ENCODE data around the gene GRK5.
"Not testable (repeated sequence)": the region's sequence is repeated elsewhere in the genome, so short reads cannot be mapped to it uniquely, and the experiment has no call there.

GRK5 gene

GRCh38 chr10:119219871-119220270 lies 12.5 kb downstream of the GRK5 start:
- no peaks in the 10 kb centered on the region for H3K4me1 ChIP-seq
- in situ Hi-C loops (cut with MboI; ENCODE audit: low sequenced_read_pairs), result no loop called here
- no peaks in the 10 kb centered on the region for H3K36me3 ChIP-seq (replicated peaks)
- DNase-seq (ENCODE audit: low spot score in 2 of 2), result no peak
- no peak overlapping the region for H3K4me3 ChIP-seq
- H3K9me3 ChIP-seq, result no peaks in the 10 kb centered on the region
- H3K27me3 ChIP-seq (ENCODE audit: low read depth), result no peaks in the 10 kb centered on the region

- H3K9me3 ChIP-seq, result no peaks in the 10 kb centered on the region
- no peak for DNase-seq (ENCODE audit: low spot score in 2 of 2)
- H3K27me3 ChIP-seq (ENCODE audit: low read depth), result no peaks in the 10 kb centered on the region
- no peaks in the 10 kb centered on the region for H3K4me1 ChIP-seq
- in situ Hi-C loops (cut with MboI; ENCODE audit: low sequenced_read_pairs), result no loop called here
- no peaks in the 10 kb centered on the region for H3K36me3 ChIP-seq (replicated peaks)
- no peak overlapping the region for H3K4me3 ChIP-seq
These were observed 13.8 kb downstream of the GRK5 start for GRCh38 chr10:119221201-119221600.

DNA sequence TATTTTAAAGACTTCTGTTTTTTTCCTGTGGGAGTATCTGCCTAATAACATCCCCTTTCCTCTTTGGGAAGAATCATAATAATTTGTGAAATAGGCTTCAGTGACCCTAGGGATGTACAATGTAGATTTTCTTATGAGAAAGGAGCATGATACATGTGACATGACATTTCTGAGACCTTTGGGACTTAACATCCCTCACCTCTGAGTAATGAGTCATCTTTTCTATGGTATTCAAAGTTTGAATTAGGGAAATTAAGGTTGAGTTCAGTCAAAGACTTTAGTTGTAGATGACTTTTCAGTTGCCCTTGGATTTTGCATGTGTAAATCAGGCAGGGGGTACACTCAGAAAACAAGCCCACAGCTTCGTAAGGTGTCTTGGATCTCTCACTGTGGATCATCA lies 14.3 kb downstream of the GRK5 start:
- DNase-seq (ENCODE audit: low spot score in 2 of 2), result no peak
- no peaks in the 10 kb centered on the region for H3K36me3 ChIP-seq (replicated peaks)
- H3K4me1 ChIP-seq, result no peaks in the 10 kb centered on the region
- in situ Hi-C loops (cut with MboI; ENCODE audit: low sequenced_read_pairs), result no loop called here
- no peaks in the 10 kb centered on the region for H3K9me3 ChIP-seq
- no peaks in the 10 kb centered on the region for H3K27me3 ChIP-seq (ENCODE audit: low read depth)
- no peak overlapping the region for H3K4me3 ChIP-seq

GRCh38 chr10:119222537-119222936 lies 15.2 kb downstream of the GRK5 start:
- no peaks in the 10 kb centered on the region for H3K27me3 ChIP-seq (ENCODE audit: low read depth)
- in situ Hi-C loops (cut with MboI; ENCODE audit: low sequenced_read_pairs), result no loop called here
- DNase-seq (ENCODE audit: low spot score in 2 of 2), result no peak
- H3K4me1 ChIP-seq, result no peaks in the 10 kb centered on the region
- H3K9me3 ChIP-seq, result no peaks in the 10 kb centered on the region
- no peak overlapping the region for H3K4me3 ChIP-seq
- H3K36me3 ChIP-seq (replicated peaks), result no peaks in the 10 kb centered on the region

DNA sequence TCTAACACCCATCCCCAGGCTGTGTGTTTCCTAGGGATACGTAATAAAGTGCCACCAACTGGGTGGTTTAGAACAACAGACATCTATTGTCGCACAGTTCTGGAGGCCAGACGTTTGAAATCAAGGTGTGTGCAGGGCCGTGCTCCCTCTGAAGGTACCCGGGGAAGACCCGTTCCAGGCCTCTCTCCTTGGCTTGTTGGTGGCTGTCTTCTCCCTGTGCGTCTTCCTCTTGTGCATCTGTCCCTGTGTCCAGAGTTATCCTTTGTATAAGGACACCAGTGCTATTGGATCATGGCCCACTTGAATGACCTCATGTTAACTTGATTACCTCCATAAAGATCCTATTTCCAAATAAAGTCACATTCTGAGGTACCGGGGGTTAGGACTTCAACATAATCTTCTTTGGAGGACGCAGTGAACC lies 15.6 kb downstream of the GRK5 start:
- in situ Hi-C loops (cut with MboI; ENCODE audit: low sequenced_read_pairs), result no loop called here
- no peak for DNase-seq (ENCODE audit: low spot score in 2 of 2)
- no peaks in the 10 kb centered on the region for H3K27me3 ChIP-seq (ENCODE audit: low read depth)

DNA sequence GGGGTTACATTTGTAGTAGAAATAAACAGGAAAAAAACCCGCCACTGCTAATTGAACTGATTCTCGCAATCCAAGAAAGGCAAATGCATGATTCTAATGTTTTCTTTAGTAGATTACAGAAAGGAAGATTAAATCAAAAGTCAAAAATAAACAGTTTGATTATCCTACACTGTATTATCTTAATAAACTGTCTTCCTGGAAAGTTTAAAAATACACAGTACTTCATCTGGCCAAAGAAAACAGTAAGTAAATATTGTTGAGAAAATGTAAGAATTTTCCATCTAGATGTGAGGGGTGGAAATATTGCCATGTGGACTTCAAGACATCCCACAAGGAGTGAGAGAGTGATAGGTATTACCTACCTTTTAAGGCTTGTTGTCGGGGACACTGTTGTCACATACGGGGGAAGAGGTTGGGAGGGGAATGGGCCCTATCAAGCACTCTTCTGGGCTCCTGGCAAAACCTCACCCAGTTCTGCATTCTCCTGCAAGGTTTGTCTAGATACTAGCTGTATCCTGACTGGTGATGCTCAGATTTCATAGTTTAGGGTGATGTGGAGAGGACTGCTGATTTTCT lies 17.8 kb downstream of the GRK5 start:
- H3K4me3 ChIP-seq, result no peak overlapping the region
- in situ Hi-C loops (cut with MboI; ENCODE audit: low sequenced_read_pairs), result no loop called here
- DNase-seq (ENCODE audit: low spot score in 2 of 2), result no peak
- no peaks in the 10 kb centered on the region for H3K9me3 ChIP-seq
- no peaks in the 10 kb centered on the region for H3K27me3 ChIP-seq (ENCODE audit: low read depth)
- no peaks in the 10 kb centered on the region for H3K36me3 ChIP-seq (replicated peaks)
- H3K4me1 ChIP-seq, result no peaks in the 10 kb centered on the region

More for the DNA sequence above, 15.6 kb downstream of the GRK5 start:
- Histone ChIP-seq H3K4me1 (no peaks in the 10 kb centered on the region), H3K36me3 (replicated peaks) (no peaks in the 10 kb centered on the region), H3K4me3 (no peak overlapping the region), H3K9me3 (no peaks in the 10 kb centered on the region)

DNA sequence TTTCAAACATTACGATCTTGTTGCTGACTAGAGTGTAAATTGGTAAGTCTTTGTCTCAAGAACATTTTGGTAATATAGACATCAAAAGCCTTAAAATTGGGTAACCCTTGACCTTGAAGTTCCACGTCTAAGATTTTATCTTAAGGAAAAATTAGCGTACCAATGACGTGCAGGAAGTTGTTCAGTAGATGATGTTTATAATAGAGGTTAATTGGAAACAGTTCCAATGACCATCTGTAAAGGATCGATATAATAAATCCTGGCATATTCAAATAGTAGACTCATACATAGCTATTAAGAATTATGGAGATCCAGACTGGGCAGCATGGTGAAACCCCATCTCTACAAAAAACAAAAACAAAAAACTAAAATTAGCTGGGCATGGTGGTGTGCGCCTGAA lies 20.5 kb downstream of the GRK5 start:
- no peak for DNase-seq (ENCODE audit: low spot score in 2 of 2)
- H3K4me3 ChIP-seq, result no peak overlapping the region
- H3K4me1 ChIP-seq, result no peaks in the 10 kb centered on the region
- in situ Hi-C loops (cut with MboI; ENCODE audit: low sequenced_read_pairs), result no loop called here
- H3K9me3 ChIP-seq, result no peaks in the 10 kb centered on the region
- no peaks in the 10 kb centered on the region for H3K36me3 ChIP-seq (replicated peaks)
- no peaks in the 10 kb centered on the region for H3K27me3 ChIP-seq (ENCODE audit: low read depth)

DNA sequence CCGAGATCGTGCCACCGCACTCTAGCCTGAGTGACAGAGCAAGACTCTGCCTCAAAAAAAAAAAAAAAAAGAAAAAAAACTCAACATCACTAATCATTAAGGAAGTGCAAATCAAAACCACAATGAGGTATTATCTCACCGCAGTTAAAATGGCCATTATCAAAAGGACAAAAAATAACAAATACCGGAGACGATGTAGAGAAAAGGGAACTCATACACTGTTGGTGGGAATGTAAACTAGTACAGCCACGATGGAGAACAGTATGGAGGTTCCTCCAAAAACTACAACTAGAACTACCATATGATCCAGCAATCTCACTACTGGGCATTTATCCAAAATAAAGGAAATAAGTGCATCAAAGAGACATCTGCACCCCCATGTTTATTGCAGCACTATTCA lies 24.3 kb downstream of the GRK5 start:
- no peaks in the 10 kb centered on the region for H3K4me1 ChIP-seq
- H3K36me3 ChIP-seq (replicated peaks), result no peaks in the 10 kb centered on the region
- H3K9me3 ChIP-seq, result no peaks in the 10 kb centered on the region
- DNase-seq (ENCODE audit: low spot score in 2 of 2), result no peak
- in situ Hi-C loops (cut with MboI; ENCODE audit: low sequenced_read_pairs), result no loop called here
- H3K27me3 ChIP-seq (ENCODE audit: low read depth), result no peaks in the 10 kb centered on the region
- no peak overlapping the region for H3K4me3 ChIP-seq

- in situ Hi-C loops (cut with MboI; ENCODE audit: low sequenced_read_pairs); H3K36me3 ChIP-seq (replicated peaks); H3K27me3 ChIP-seq (ENCODE audit: low read depth); DNase-seq (ENCODE audit: low spot score in 2 of 2); H3K4me1 ChIP-seq; H3K9me3 ChIP-seq; H3K4me3 ChIP-seq: not testable (repeated sequence)
These were observed 25.1 kb downstream of the GRK5 start for GRCh38 chr10:119232439-119232838.

GRCh38 chr10:119233123-119233820 lies 25.9 kb downstream of the GRK5 start:
- no peak for DNase-seq (ENCODE audit: low spot score in 2 of 2)
- Histone ChIP-seq H3K9me3 (no peaks in the 10 kb centered on the region), H3K36me3 (replicated peaks) (no peaks in the 10 kb centered on the region), H3K4me1 (no peaks in the 10 kb centered on the region), H3K27me3 (ENCODE audit: low read depth) (no peaks in the 10 kb centered on the region), H3K4me3 (no peak overlapping the region)
- in situ Hi-C loops (cut with MboI; ENCODE audit: low sequenced_read_pairs), result no loop called here

DNA sequence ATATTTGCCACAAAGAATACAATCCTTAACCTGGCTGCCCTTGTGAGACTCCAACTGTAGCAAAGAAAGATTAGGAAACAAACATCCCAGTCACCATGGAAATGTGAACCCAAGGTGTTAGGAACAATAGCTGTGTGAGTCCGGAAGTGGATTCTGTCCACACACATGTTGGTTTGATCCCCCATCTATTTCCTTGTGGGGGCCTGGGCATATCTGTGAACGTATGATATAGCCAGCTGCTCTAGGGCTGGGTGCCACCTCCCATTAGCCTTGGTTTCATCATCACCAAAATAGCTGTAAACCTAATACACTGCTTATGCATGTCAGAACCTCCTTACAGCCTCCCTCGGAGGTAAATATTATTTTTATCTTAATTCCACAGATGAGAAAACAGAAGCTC lies 26.4 kb downstream of the GRK5 start:
- in situ Hi-C loops (cut with MboI; ENCODE audit: low sequenced_read_pairs), result no loop called here
- no peaks in the 10 kb centered on the region for H3K9me3 ChIP-seq
- H3K36me3 ChIP-seq (replicated peaks), result no peaks in the 10 kb centered on the region
- H3K4me3 ChIP-seq, result no peak overlapping the region
- H3K4me1 ChIP-seq, result no peaks in the 10 kb centered on the region
- no peak for DNase-seq (ENCODE audit: low spot score in 2 of 2)
- H3K27me3 ChIP-seq (ENCODE audit: low read depth), result no peaks in the 10 kb centered on the region

GRCh38 chr10:119235356-119235755 lies 28.0 kb downstream of the GRK5 start:
- H3K4me1 ChIP-seq, result no peaks in the 10 kb centered on the region

DNA sequence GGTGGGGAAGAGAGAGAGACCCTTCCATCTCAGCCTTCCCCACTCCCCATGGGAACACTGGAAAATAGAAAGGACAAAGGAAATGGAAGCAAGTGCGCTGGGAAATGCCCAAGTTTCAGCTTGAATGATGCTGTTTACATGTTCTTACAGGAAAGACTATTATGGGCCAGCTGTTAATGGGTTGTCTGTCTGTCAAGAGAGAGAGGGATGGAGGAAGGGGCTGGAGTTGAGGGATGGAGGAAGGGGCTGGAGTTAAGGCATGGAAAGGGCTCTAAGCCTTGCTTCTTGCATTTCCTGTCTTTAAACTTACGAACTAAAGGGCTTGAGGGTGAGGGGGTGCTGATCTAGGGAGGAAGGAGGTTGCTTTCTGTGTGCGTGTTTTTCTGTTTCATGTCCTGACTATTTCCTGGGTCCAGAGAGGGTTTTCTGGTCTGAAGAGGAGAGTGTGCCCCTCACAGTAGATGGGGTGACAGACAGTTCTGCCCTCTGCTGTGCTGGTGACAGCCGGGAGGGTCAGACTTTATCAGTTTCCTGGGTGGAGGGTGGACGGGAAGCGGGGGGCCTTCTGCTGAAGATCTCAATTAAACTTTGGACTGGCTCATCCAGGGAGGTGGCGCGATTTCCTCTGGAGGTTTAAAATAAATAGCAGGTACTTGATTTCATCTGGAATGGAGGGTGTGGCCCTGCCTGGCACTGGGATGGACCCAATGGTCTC lies 30.5 kb downstream of the GRK5 start:
- Histone ChIP-seq H3K36me3 (replicated peaks) (no peaks in the 10 kb centered on the region), H3K27me3 (ENCODE audit: low read depth) (no peaks in the 10 kb centered on the region), H3K4me1 (no peaks in the 10 kb centered on the region), H3K9me3 (no peaks in the 10 kb centered on the region), H3K4me3 (no peak overlapping the region)
- DNase-seq (ENCODE audit: low spot score in 2 of 2), result no peak
- in situ Hi-C loops (cut with MboI; ENCODE audit: low sequenced_read_pairs), result no loop called here

More at GRCh38 chr10:119235356-119235755, 28.0 kb downstream of the GRK5 start:
- no peaks in the 10 kb centered on the region for H3K36me3 ChIP-seq (replicated peaks)
- H3K9me3 ChIP-seq, result no peaks in the 10 kb centered on the region
- in situ Hi-C loops (cut with MboI; ENCODE audit: low sequenced_read_pairs), result no loop called here
- H3K27me3 ChIP-seq (ENCODE audit: low read depth), result no peaks in the 10 kb centered on the region
- DNase-seq (ENCODE audit: low spot score in 2 of 2), result no peak
- no peak overlapping the region for H3K4me3 ChIP-seq

- H3K9me3 ChIP-seq, result no peaks in the 10 kb centered on the region
- no peaks in the 10 kb centered on the region for H3K27me3 ChIP-seq (ENCODE audit: low read depth)
- in situ Hi-C loops (cut with MboI; ENCODE audit: low sequenced_read_pairs), result no loop called here
- DNase-seq (ENCODE audit: low spot score in 2 of 2), result no peak
- H3K4me1 ChIP-seq, result no peaks in the 10 kb centered on the region
- H3K4me3 ChIP-seq, result no peak overlapping the region
- no peaks in the 10 kb centered on the region for H3K36me3 ChIP-seq (replicated peaks)
These were observed 31.2 kb downstream of the GRK5 start for GRCh38 chr10:119238577-119238976.
